Epithelial cell of esophagus (primary cell): ENCODE data around the gene P3H2.

Experiments used
- DNase-seq: peaks from one replicate; pipeline ENCODE4 v3.0.0; 2010; ENCODE audit warnings: low read depth
- H3K4me3 ChIP-seq: 2 replicates; pipeline ENCODE4 v1.5.1; 2011; ENCODE audit warnings: mild to moderate bottlenecking, low read length, control low read depth
- CTCF ChIP-seq: IDR thresholded peaks from 2 replicates; pipeline ENCODE4 v1.5.1; 2011; ENCODE audit warnings: low read depth, mild to moderate bottlenecking, low read length, control low read depth, inconsistent platforms; ENCODE audit not compliant: insufficient read depth; ENCODE audit errors: missing control alignments

P3H2 gene

GRCh38 chr3:190003068-190003467 is 117.6 kb downstream of the P3H2 start:
- DNase-seq, result no peak
- H3K4me3 ChIP-seq, result no peak overlapping the region
- no peak for TF ChIP-seq CTCF

DNA sequence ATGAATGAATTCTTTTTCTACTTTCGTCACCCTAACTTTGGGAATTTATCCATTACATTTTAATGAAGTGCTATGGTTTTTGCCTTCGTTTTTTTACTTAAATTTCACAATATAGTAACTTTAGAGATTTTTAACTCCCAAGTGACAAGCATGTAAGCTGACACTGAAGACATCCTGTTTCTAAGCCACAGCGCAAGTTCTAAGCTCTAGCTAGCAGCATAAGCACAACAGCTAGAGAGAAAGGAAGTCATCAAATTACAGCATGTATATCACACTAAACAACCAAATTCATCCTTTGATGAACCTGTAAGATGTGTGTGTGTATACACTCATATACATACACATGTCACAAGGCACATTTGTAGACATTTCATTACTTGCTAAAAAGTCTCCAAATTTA is 119.3 kb downstream of the P3H2 start:
- no peak for DNase-seq
- H3K4me3 ChIP-seq, result no peak overlapping the region
- no peak for TF ChIP-seq CTCF

DNA sequence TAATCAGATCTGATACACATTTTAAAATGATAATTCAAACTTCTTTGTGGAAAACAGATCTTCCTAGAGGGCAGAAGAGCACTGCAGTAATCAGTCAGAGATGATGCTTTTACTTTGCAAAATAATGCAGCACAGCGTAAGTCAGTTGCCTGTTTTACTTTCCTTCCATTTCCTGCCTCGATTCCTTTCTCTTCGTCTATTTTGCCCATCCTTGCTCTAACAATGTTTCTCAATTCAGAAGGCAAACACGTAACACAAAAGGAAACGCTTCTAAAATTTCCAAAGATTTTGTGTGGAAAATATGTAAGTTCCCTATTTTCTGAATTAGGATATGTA is 119.9 kb downstream of the P3H2 start:
- no peak for TF ChIP-seq CTCF
- DNase-seq, result no peak

GRCh38 chr3:190000187-190000860 is 120.4 kb downstream of the P3H2 start:
- no peak for TF ChIP-seq CTCF
- DNase-seq, result no peak
- H3K4me3 ChIP-seq, result no peak overlapping the region

More for the DNA sequence above, 119.9 kb downstream of the P3H2 start:
- H3K4me3 ChIP-seq, result no peak overlapping the region

GRCh38 chr3:189999718-190000117 is 121.0 kb downstream of the P3H2 start:
- no peak for TF ChIP-seq CTCF
- DNase-seq, result peak; percentile 14
- H3K4me3 ChIP-seq, result no peak overlapping the region

DNA sequence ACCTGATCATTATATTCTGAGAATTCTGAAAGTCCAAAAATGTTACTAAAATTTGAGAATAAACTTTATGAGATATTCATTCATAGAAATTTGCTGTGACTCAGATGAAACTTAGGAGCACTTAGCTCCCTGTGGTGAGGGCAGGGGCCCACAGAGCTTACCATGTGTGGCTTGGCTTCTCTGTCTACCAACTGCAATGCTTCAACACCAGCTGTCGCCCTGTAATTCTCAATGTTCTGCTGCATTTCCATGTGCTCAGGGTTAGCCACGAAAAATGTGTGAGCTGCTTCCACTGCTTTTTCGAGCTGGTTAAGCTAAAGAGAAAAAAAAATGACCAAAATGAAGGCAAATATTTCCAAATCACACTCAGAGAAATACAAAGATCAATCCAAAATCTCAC is 125.6 kb downstream of the P3H2 start:
- DNase-seq, result no peak
- TF ChIP-seq CTCF, result no peak
- no peak overlapping the region for H3K4me3 ChIP-seq

DNA sequence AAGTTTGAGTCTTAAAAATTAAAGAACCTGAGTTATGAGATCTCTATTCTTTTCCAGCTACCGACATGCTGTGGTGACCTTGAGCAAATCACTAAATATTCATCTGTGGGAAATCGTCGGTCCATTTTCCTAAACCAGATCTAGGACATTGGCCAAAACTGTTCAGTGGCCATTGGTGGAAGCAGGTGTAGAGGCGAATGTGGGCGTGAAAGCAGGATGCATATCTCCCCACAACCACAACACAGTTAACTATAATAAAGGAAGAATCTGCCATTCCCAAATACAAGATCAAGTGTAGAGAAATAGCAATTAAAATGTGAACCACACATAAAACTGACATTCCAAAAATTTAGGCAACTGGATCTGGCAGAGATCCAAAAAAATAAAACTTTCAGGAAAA is 129.9 kb downstream of the P3H2 start:
- no peak overlapping the region for H3K4me3 ChIP-seq
- no peak for TF ChIP-seq CTCF
- DNase-seq, result no peak
